DMS114 treated with DMSO at 0.1 percent for 48 hours (cell line): Measurements from ENCODE around the gene SH3TC1.

ENCODE experiments used
- DNase-seq: peaks from one replicate; lab custom pipeline; 2025; ENCODE audit not compliant: unreplicated experiment; lab: John Stamatoyannopoulos, UW

Gene SH3TC1

GRCh38 chr4:8198206-8198905, 734 bp upstream of the SH3TC1 start:
- DNase-seq: no peak

GRCh38 chr4:8199594-8200301, 658 bp downstream of the SH3TC1 start:
- no peak for DNase-seq

- no peak for DNase-seq
Observed at GRCh38 chr4:8200302-8200975, 1.3 kb downstream of the SH3TC1 start.

GRCh38 chr4:8201321-8201781, 2.3 kb downstream of the SH3TC1 start:
- DNase-seq: no peak

- DNase-seq: no peak
Observed at GRCh38 chr4:8202108-8203051, 3.3 kb downstream of the SH3TC1 start.

GRCh38 chr4:8203052-8203401, 3.9 kb downstream of the SH3TC1 start:
- DNase-seq: no peak

- DNase-seq: no peak
Observed at GRCh38 chr4:8203817-8204216, 4.7 kb downstream of the SH3TC1 start.

GRCh38 chr4:8204576-8205227, 5.6 kb downstream of the SH3TC1 start:
- no peak for DNase-seq

GRCh38 chr4:8205241-8205707, 6.2 kb downstream of the SH3TC1 start:
- DNase-seq: no peak

- no peak for DNase-seq
Observed at GRCh38 chr4:8205749-8206611, 6.9 kb downstream of the SH3TC1 start.

GRCh38 chr4:8207314-8207713, 8.2 kb downstream of the SH3TC1 start:
- DNase-seq: no peak

- no peak for DNase-seq
Observed at GRCh38 chr4:8208565-8208964, 9.5 kb downstream of the SH3TC1 start.

- DNase-seq: no peak
Observed at GRCh38 chr4:8209181-8209874, 10.2 kb downstream of the SH3TC1 start.

- no peak for DNase-seq
Observed at GRCh38 chr4:8210010-8210409, 10.9 kb downstream of the SH3TC1 start.

GRCh38 chr4:8210616-8211015, 11.5 kb downstream of the SH3TC1 start:
- no peak for DNase-seq

- DNase-seq: no peak
Observed at GRCh38 chr4:8211251-8211650, 12.2 kb downstream of the SH3TC1 start.

GRCh38 chr4:8211737-8212581, 12.9 kb downstream of the SH3TC1 start:
- DNase-seq: no peak

- no peak for DNase-seq
Observed at GRCh38 chr4:8212622-8213021, 13.5 kb downstream of the SH3TC1 start.
